Activated CD4-positive, alpha-beta T cell treated with anti-CD3 and anti-CD28 coated beads, Interleukin-2, amount 50 U/mL, for 24 hours (primary cell): ENCODE results near the gene PAFAH1B1.
"Not testable (repeated sequence)": the region's sequence is repeated elsewhere in the genome, so short reads cannot be mapped to it uniquely, and the experiment has no call there.

ENCODE experiments used
- DNase-seq, 2 donors: peaks; one replicate each; pipeline ENCODE4 v3.0.0-alpha.2; 2020; ENCODE audit warnings: low read depth in 1 of 2, low spot score in 1 of 2

PAFAH1B1 gene

DNA sequence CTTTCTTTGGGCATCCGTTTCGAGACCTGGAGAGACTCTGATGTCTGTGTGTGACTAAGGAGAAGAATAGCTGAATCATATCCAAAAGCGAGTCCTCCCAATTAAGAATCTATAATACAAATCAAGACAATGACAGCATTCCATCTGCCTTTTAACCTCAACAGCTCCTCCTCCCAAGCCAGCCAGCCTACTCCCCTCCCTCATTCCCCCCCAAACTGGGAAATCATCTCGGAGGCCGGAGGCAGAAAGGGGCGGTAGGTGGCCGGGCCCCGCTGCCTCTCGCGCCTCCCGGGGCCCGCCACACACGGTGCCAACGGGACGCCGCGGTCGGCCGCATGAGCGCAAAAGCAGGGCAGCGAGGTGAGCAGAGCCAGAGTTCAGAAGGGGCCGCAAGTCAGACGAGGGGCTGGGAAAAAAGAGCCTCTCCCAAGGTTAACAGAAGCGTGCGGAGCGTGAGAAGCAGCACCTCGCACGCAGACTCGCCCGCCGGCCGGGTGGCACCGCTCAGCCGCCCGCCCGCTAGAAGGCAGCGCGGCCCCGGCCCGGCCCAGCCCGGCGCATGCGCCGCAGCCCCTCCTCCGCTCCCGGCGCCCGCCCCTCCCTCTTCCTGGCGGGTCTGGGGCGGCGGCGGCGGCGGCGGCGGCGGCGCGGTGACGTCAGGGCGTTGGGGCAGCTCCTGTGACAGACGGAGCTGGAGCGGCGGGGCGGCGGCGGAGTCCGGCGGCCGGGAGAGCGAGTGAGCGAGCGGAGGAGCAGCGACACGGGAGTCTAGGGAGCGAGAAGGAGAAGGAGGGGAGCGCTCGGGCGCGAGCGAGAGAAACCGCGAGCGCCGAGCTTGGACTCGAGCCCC, at the start of gene PAFAH1B1:
PAFAH1B1 (plus strand) TSS at position 684 of the 850 bp plus-strand sequence. CDS start 44,635 bp downstream, outside the sequence.
- peak; percentile 87 for DNase-seq

DNA sequence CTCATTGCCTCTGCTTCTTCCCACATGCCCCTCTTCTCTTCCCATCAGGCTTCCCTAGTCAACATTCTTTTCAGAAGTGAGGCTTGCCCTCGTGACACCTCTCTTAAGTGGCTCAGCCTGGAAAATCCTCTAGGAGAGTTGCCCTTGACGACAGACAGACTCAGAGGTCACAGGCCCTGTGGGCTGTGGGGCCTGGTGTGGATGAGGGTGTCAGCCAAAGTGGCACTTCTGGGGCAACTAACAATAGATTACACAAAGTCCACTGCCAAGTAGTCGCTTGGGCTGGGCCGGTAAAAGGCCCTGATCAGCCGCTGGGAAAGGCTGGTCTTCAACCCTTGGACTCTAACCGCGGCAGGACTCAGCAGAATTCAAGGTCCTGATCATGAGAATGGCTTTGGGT, 48.1 kb upstream of the PAFAH1B1 start:
- no peak for DNase-seq

DNA sequence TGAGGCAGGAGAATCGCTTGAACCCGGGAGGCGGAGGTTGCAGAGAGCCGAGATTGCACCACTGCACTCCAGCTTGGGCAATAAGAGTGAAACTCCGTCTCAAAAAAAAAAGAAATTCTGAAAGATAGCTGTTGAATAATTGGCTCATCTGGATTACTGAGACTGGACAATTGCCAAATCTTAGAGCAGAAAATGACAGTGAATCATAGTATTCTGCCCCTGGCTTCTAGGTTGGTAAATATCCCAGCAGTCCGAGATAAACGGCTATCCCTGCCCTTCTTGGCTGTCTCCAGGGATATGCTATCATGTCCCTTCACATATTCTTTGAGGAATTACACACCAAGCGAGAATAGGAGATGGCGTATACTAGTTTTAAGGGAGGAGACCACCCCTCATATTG, 46.3 kb upstream of the PAFAH1B1 start:
- no peak for DNase-seq

DNA sequence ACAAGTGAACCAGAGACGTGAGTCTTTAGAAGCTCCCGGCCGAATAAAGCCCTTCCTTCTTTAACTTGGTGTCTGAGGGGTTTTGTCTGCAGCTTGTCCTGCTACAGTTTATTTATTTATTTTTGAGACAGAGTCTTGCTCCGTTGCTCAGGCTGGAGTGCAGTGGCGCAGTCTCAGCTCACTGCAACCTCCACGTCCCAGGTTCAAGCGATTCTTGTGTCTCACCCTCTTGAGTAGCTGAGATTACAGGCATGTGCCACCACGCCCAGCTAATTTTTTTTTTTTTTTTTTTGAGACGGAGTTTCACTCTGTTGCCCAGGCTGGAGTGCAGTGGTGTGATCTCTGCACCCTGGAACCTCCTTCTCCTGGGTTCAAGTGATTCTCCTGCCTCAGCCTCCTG, 45.4 kb upstream of the PAFAH1B1 start:
- not testable (repeated sequence) for DNase-seq

DNA sequence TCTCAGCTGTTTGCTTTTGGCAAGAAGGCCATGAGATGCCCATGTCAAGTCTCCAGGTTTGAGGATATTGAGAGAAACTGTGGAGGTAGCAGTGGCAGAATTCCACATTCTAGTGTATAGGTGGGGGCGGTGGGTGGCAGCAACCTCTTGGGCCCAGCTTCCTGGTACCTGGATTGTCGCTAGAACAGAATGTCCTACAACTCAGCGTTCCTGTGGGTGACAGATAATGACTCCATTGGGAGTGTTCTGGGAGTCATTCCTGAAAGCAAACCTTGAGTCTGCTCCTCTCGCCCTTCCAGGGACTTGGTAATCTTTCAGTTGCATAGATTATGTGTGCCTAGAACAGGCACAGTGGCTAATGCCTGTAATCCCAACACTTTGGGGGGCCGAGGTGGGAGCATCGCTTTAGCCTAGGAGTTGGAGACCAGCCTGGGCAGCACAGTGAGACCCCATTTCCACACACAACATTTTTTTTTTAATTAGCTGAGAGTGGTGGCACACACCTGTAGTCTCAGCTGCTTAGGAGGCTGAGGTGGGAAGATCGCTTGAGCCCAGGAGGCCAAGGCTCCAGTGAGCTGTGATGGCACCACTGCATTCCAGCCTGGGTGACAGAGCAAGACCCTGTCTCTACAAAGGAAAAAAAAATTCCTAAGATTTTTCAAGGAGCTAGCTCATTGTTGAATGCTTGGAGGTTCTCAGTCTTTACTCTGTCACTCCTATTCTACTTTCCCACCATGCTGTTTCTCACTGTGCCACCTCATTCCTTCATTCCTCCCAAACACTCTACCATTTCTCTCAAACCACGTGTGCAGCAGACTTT, 43.9 kb upstream of the PAFAH1B1 start:
- DNase-seq = no peak

DNA sequence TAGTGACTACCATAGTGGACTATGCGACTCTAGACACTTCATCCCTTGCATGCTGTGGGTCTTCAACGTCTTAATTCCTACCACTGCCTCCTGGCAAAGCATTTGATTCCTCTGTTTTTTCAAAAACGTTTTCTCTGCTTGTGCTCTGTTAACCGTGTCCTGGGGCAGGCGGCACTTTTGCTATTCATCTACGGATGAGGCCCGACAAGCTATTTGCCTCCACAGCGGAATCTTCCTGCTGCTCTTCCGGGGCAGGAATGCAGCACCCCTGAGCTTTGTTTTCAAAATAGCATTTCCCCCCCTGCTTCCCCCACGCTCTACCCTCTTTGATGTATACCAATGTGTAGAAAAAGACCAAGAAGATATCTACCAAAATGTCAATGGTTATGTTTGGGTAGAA, 42.0 kb upstream of the PAFAH1B1 start:
- DNase-seq = no peak

DNA sequence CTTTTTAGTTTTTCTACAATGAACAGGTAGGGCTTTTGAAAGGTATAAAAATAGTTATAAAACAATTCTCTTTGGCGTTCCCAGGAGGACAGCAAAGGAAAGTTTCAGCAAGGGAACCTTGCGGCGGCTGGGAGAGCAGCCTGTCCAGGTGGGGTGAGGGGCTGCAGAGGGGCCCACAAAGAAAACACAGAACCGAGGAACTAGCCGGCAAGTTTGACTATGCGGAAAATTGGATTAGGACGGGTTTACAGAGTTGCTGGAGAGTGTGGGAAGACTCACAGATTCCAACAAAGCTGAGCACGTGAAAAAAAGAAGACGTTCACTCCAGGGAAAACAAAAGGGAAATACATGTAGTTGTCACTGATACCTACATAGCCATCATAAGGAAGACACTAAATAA, 41.5 kb upstream of the PAFAH1B1 start:
- DNase-seq = no peak

GRCh38 chr17:2560658-2561057, 32.8 kb upstream of the PAFAH1B1 start:
- no peak for DNase-seq

DNA sequence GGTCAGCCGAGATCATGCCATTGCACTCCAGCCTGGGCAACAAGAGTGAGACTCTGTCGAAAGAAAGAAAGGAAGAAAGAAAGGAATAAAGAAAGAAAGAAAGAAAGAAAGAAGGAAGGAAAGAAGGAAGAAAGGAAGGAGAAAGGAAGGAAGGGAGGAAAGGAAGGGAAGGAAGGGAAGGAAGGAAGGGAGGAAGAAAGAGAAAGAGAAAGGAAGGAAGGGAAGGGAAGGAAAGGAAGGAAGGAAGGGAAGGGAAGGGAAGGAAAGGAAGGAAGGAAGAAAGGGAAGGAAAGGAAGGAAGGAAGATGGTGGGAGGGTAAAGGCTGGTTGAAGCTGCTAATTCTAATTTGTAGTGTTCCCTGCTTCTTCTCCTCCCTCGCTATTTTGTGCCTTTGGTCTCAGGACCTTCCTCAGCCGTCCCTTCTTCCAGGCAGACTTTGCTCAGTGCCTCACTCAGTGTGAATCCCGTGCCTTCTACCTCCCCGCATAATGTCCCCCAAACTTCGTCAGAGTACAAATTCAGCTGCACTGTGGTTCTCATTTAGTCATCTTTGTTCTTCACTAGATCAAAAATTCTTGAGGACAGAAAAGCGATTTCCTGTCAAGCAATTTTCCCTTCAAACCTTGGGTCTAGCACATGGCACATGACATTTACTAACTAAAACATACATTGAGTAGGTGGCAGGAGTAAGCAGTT, 31.1 kb upstream of the PAFAH1B1 start:
- no peak for DNase-seq

DNA sequence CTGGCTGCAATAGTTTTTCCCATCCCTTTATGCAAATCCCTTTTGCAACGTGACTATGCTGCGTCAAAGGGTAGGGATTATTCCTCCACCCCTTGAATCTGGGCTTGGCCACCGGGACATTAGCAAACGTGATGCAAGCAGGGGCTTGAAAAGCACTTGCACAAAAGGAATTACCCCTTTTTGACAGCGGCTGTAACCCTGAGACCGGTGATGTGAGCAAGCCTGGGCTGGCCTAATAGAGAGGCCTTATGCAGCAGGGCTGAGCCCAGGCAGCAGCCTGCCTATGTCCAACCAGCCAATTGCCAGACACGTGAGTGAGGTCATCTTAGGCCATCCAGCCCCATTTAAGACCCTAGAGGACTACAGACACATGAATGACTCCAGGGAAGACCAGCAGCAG, 30.4 kb upstream of the PAFAH1B1 start:
- DNase-seq = no peak

GRCh38 chr17:2563543-2563942, 29.9 kb upstream of the PAFAH1B1 start:
- no peak for DNase-seq

DNA sequence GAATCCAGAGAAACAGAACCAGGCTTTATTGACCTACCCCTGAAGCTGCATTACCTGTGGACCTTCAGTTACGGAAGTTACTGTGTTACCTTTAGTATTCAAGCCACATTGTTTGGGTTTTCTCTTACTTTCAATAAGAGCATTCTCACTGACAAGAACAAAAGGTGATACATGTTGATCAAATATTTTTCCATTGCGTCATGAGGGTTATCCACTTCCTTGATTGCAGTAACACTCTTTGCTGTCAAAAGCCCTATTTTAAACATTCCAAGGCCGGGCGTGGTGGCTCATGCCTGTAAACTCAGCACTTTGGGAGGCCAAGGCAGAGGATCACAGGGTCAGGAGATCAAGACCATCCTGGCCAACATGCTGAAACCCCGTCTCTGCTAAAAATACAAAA, 28.6 kb upstream of the PAFAH1B1 start:
- no peak for DNase-seq

DNA sequence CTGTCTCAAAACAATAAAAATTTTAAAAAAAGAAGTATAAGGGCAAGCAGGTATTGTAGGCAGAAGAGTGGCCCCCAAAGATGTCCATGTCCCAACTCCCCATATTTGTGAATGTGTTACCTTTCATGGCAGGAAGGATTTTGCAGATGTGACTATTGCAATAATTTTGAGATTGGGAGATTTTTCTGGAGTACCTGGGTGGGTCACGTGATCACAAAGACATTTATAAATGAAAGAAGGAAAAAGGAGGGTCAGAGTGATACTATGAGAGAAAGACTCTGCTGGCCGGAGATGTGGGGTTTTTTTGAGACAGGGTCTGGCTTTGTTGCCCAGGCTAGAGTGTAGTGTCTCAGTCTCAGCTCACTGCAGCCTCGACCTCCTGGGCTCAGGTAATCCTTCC, 27.4 kb upstream of the PAFAH1B1 start:
- DNase-seq = no peak

DNA sequence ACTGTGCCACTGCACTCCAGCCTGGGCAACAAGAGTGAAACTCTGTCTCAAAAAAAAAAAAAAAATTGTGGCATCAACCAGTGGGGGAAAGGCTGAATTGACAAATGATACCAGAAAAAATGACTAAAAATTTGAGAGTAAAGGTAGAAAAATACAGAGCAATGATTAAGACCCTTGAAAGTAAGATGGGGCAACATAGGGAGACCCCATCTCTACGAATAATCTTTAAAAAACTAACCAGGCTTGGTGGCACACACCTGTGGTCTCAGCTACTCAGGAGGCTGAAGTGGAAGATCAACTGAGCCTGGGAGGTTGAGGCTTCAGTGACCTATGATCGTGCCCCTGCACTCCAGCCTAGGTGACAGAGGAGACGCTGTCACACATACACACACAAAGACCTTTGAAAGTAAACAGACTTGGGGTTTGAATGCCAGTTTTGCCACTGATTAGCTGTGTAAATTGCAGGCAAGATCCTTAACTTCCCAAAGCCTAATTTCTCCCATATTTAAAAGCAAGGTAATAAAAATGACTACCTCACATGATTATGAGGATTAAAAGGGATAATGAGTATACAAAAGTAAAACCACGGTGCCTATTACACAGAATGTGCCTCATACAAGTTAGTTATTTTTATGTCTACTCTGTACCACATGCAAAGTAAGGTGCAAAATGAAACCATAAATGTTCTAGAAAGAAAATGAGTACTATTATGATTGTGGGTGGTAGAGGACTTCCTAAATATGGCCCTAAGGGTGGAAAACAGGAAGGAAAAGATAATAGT, 21.7 kb upstream of the PAFAH1B1 start:
- DNase-seq = no peak

- not testable (repeated sequence) for DNase-seq
Measured at GRCh38 chr17:2572304-2572609, 21.2 kb upstream of the PAFAH1B1 start.

GRCh38 chr17:2580151-2580550, 13.3 kb upstream of the PAFAH1B1 start:
- no peak for DNase-seq

DNA sequence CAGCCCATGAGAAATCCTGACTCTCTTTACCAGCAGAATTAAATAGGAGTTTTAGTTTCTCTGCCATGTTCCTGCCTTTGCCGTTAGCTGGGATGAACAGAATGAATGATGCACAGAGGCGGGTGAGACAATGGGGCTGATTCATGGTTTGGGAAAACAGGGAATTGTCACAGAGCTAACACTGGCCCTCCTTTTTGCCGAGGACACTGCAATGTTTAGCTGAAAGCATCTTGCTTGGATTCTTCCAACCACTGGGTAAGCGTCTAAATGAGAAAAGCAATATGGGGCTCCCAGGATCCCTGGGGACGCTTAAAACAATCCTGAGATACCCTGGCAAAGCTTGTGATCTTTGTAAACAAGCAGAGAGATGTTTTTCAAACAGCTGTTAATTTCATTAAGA, 12.8 kb upstream of the PAFAH1B1 start:
- no peak for DNase-seq

- no peak for DNase-seq
Measured at GRCh38 chr17:2582493-2582892, 11.0 kb upstream of the PAFAH1B1 start.

DNA sequence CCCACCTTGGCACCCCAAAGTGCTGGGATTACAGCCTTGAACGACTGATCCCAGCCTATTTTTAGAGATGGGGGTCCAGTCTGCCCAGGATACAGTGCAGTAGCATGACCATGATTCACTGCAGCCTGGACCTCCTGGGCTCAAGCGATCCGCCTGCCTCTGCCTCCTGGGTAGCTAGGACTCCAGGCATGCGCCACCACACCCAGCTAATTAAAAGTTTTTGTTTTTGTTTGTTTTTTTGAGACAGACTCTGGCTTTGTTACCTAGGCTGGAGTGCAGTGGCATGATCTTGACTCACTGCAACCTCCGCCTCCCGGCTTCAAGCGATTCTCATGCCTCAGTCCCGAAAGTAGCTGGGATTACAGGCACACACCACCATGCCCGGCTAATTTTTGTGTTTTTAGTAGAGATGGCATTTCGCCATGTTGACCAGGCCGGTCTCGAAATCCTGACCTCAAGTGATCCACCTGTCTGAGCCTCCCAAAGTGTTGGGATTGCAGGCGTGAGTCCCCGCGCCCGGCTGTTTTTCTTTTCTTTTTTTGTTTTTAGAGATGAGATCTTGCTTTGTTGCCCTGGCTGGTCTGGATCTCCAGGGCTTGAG, 2.3 kb upstream of the PAFAH1B1 start:
- DNase-seq = no peak

DNA sequence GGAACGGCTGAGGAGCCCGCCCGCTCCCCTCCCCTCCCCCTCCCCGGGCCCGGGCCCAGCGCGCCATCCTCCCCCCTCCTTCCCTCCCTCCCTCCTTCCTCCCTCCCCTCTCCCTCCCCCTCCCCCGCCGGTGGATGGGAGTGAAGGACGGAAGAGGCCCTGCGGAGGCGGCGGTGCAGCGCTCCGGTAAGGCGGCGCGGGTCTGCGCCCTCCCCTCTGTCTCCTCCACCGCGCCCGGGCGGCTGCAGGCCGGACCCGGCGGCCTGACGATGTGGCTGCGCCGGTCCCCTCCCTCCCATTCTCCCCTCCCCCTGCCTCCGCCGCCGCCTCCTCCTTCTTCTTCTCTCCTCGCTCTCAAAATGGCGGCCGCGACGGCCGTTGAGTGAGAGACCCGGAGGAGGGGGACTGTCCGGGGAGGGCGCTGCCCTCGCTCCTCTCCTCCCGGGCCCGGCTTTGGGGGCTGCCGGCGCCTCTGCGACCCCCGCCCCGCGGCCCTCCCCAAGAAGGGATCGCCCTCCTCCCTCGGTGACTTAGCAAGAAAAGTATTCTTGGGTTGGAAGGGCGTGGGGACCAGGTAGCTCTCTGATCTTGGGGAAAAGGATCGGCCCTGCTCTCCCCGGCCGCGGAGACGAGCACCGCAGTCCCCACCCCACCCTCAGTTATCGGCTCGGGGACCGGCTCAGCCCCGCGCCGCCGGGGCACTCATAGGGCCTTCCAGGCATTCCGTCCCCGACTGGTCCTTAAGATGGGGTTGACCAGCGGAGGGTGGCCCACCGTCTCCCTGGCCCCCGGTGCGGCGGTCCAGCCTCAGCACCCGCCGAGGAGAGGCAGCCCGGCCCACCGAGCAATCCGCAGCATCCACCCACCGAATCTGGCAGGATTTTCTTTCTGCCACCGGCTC, 617 bp downstream of the PAFAH1B1 start:
- DNase-seq = peak; percentile 71 to 75
